ENCODE results near the gene EPHA4.

DNA sequence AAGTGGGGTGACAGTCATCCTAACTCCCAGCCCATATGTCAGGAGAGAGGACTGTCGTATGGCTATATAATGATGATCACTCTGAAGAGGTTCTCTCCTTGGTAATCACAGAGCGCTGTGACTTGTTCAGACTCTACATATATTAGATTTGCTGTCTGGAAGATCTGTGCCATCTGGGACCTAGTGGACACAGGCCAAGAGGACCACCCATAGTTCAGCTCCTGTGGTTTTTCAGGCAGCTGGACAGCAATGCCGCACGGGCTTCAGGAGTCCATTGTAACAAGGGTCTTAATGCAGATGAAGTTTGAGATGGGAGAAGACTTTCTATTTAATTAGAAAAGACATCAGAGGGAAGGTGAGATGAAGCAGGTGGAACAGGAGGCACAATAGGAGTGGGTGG lies 40.1 kb upstream of the EPHA4 start:
- TF ChIP-seq, protein P1, sequence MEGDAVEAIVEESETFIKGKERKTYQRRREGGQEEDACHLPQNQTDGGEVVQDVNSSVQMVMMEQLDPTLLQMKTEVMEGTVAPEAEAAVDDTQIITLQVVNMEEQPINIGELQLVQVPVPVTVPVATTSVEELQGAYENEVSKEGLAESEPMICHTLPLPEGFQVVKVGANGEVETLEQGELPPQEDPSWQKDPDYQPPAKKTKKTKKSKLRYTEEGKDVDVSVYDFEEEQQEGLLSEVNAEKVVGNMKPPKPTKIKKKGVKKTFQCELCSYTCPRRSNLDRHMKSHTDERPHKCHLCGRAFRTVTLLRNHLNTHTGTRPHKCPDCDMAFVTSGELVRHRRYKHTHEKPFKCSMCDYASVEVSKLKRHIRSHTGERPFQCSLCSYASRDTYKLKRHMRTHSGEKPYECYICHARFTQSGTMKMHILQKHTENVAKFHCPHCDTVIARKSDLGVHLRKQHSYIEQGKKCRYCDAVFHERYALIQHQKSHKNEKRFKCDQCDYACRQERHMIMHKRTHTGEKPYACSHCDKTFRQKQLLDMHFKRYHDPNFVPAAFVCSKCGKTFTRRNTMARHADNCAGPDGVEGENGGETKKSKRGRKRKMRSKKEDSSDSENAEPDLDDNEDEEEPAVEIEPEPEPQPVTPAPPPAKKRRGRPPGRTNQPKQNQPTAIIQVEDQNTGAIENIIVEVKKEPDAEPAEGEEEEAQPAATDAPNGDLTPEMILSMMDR (IDR thresholded peaks at IDR 0.05), result no peak
- no peak for TF ChIP-seq EZH2 (IDR thresholded peaks at IDR 0.05; ENCODE audit: borderline replicate concordance, insufficient read depth, low read depth, low read length, poor library complexity, severe bottlenecking)
